DND-41 (cell line): ENCODE measurements around the gene HYDIN.
"Not testable (repeated sequence)": the region's sequence is repeated elsewhere in the genome, so short reads cannot be mapped to it uniquely, and the experiment has no call there.

ENCODE experiments used
- CTCF ChIP-seq: IDR thresholded peaks from 2 replicates; pipeline ENCODE4 v1.5.1; 2012; ENCODE audit warnings: borderline replicate concordance, low read length, moderate library complexity, mild to moderate bottlenecking; ENCODE audit not compliant: poor library complexity, severe bottlenecking; ENCODE audit errors: extremely low read depth
- EZH2 ChIP-seq: IDR thresholded peaks from 3 replicates; pipeline ENCODE4 v1.6.1; 2012; ENCODE audit warnings: borderline replicate concordance, low read depth, mild to moderate bottlenecking, moderate library complexity, low read length, inconsistent platforms; ENCODE audit not compliant: severe bottlenecking

DNA sequence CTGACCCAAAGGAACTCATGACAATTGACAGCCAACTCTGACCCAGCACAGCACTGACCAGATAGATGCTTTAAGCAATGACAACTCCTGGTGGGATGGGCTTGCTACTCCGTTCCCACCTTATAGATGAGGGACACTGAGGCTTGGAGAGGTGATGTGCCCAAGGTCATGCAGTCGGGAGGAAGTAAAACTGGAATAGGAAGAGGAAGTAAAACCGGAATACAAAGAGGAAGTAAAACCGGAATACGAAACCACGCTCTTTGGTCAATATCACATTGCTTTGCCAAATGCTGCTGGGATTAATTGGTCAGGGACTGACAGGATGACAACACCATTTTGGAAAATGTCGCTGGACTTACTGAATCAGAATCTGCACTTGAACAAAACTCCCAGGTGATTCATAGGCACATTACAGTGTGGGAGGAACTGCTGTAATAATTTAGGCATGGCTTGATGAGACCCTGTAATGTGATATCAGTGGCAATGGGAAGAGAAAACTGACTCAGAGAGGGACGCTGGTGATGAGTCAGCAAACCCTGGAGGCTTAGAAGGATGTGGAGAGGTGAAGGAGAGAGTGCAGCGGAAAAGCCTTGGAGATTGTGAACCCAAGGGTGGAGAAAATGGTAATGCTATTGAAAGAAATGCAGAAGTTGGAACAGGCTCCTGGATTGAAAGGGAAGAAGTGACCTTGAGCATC, 243.4 kb downstream of the HYDIN start:
- not testable (repeated sequence) for TF ChIP-seq CTCF, EZH2
